GM21423 (cell line): Measurements from ENCODE around the gene LPP.

Source experiments
- ATAC-seq: cut with Tn5 transposase; IDR thresholded peaks from one replicate; pipeline ENCODE4 v1.9.1; 2021; ENCODE audit warnings: mild to moderate bottlenecking, moderate library complexity; ENCODE audit not compliant: unreplicated experiment

The LPP gene

DNA sequence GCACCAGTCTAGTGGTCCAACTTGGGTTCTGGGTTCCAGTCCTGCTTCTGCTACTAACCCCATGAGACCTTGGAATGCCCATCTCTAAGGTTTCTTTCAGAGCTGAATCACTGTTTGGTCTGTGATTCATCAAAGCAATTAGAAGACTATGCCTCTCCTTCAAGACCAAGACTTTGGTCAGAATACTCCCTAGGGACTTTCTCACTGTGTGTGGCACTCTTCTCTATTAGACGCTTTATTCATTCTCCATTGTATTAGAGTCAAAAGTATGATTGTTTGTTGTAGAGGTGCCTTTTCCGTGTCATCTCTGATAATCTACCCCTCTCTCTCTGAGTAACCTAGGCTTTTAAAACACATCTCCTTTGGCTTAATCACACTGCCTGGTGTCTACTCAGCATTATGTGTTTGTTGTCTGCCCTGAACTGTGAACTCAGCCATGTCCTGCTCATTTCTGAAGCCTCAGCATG lies 90.5 kb downstream of the LPP start:
- ATAC-seq: no peak

DNA sequence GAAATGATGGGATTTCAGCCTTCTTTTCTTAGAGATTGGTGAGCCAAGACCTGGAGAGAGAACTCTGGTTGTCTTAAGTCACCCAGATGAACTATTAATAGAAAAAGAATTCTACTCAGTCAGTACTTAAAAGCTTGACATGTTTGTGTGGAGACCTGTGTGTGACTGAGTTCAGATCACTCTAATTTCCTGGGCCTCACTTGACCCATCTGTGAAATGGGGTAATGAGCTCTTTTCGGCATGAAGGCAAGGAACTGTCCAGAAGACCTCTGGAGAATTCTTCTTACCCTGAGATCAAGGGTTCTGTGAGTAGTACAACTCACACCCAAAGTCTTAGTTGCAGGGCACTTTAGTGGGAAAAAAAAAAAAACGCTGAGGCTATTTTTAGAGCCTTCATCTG lies 92.9 kb downstream of the LPP start:
- no peak for ATAC-seq

DNA sequence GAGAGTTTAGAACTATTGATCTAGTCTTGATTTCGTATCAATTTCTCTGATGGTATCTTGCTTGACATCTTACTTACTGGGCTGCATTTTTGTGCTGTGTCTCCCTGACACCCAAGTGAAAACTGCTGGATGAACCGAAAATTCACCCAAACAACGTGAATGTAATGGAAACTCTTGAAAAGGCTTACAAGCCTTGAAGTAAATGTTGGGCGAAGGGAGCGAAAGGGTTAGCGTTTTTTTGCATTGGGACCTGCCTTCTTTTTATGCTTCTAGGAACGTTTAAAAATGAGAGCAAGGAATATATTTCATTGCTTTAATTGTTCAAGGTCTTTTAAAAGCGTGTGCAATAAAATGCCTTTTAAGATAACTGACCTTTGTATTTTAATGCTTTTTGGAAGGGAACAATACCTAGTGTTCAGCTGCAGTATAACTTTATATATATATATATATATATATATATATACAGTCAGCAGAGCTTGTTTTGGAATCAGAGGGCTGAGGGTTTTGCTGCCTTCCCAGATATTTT lies 94.1 kb downstream of the LPP start:
- ATAC-seq: no peak

DNA sequence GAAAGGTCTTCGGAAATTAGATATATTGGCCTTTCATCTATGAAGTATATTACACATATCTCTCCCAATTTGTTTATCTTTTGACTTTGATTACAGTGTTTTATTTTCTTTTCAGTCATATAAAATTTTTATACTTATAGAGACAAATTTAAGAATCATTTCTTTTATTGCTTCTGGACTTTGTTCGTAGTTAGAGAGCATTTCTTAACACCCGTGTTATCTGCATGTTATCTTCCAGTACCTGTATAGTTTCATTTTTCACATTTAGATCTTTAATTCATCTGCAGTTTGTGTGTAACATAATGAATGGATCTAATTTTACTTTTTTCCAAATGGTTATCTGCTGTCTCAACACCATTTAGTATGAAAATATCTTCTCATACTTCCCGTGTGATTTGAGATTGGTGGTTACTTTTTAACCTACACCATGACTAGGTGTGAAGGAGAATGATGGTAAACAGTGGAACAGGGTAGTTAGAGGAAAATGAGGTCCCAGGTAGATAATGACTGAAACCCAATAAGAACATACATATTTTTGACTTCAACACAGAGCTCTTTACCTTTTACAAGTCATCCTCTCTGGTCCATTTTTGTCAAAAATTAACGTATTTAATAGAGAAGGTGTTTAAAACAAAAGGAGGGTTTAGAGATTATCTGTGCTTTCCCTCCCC lies 99.3 kb downstream of the LPP start:
- ATAC-seq: no peak

DNA sequence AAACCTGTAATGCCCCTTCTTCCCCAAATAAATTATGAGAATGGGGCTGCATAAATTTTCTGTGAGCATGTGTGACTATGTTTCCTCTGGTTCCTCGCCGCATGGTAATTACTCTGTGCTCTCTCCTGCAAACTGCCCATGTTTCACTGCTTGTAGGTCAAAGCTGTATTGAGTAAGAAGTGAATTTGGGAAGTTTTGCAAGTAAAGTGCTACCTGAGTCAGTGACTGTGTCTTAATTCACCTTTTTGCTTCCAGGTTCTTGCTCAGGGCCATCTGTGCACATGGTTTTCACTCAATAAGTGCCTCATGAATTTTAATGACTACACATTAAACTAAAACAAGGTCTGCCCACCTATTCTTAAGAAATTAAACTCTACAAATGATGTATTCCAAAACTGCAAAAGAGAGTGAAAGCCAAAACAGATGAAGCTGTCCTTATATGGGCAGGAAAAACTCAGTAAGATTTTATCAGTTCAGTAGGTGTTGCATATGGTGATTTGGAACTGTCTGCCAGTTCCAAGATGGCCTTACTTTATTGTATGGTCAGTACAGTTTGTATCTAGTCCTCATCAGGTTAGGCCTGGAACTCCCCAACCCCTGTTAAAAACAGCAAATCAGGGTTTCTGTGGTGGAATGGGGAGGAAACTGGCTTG lies 100.0 kb downstream of the LPP start:
- no peak for ATAC-seq

DNA sequence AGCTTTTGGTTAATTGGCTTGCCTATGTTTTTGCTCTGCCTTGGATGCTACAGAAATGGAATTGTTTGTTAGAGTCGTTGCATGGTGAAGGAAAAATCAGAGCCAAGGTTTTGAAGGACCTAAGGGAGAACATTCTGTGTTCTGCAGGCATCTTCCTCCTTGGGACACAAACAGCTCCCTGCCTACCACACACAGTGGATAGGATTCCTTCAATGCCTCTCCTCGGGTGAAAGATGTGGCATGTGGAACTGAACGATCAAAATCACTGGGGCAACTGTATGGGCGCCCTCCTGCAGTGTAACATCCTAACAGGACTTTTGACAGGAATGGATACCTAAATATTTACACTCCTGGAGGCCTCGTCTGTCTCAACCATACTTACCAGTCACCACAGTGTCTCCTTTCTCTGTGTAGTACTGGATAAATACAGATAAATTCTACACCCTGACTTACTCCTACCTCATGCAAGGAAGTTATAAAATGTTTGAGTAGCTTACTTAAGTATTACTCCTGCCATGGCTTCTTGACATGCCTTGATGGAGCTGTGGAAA lies 100.6 kb downstream of the LPP start:
- ATAC-seq: no peak

DNA sequence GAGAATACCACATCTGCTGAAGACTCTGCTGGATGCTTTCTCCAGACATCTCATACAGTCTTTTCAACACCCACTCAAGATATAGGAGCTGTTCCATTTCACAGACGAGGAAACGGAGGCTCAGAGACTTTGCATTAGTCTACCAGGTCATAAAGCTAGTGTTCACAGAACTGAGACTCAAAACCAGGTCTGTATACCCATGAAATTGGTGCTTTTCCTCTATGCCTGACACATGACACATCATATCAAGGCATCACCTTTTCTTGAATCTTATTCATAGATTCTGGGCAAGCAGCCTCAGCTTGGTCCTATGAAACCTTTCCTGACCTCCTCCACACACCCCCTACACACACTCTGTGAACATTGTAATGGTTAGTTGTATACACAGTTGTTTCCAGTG lies 101.2 kb downstream of the LPP start:
- no peak for ATAC-seq

DNA sequence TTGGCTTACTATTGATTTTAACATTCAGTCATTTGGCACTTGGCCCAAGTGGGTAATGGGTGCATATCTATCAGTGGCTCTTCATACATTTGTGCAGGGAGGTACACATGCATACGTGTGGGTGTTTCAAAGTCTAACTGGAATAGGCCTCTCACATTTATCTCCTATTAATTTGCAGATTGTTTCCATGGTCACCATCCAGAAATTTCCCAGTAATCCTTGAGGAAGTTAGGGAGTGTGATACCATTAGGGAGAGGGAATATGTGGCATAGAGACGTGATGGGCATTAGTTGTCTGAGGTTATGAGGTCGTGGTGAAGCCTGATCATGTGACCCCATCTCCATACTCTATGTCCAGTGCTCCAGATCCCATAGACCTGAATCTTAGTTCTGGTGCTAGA lies 102.8 kb downstream of the LPP start:
- no peak for ATAC-seq

DNA sequence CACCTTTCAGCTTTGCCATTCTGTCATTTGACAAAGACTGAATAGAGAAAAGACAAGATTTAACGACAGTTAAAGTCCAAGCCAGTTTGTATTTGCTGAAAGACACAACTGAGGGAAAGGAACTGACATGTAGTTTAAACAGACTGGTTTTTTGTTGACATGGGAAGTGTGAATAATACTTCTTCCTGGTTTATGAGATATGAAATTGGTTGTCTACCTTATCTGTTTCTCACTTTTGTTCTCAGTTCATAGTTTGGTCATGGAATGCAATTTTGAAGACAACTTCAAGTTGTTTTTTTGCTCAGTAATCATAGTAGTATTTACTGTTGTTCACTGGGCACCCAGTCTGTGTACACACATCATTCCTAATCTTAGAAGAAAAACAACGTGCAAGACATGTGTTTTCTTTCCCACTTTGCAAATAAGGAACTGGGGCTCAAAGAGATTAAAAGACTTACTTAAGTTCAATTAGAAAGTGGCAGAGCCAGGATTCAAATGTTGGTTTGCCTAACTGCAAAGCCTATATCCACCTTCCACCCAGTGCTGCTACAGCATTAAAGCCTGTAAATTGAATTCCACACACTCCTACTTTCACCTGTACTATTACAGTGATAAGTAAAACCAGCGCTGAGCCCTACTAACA lies 103.5 kb downstream of the LPP start:
- no peak for ATAC-seq

DNA sequence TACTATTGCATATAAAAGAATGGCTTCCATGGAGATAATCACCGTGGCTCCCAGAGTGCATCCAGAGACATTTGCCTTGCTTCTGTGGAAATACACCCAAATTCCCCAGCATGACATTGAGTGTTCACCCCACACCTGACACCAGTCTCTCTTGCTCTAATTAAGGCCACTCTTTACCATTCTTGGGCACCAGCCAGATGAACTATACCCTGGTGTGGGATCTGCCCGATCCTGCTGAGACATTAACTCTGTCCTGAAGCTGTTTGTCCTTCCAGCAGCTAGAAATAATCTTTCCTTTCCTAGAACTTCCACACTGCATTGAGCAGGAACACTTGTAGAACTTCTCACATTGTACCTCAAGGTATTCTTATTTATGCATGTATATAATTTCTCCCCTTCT lies 105.2 kb downstream of the LPP start:
- no peak for ATAC-seq

DNA sequence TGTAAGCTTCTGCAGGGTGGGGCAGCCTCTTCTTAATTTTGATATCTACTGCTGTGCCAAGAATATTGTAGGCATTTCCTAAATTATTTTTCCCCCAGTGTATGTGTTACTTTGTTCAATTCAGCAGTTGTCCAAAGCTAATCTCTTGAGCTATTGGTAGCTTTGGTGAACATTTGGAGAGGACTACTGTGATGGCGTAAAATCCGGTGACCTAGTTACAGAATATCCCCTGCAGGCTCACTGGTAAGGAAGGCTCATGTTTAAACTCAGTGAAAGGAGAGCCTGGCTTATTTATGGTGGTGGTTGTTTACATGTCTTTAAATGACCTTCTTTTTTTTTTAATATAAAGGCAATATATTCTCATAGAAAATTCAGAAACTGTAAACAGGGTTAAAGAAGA lies 105.6 kb downstream of the LPP start:
- no peak for ATAC-seq

DNA sequence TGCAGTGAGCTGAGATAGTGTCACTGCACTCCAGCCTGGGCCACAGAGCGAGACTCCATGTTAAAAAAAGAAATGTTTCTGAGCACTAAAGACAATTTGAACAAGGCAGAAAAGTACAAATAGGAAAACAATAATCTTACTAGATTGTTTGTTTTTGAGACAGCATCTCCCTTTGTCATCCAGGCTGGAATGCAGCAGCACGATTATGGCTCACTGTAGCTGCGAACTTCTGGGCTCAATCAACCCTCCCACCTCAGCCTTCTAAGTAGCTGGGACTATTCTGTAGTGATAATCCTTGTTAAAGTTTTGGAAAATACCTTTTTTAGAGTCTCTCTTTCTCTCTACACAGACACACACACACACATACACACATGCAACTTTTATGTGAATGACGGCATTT lies 107.1 kb downstream of the LPP start:
- ATAC-seq: no peak

DNA sequence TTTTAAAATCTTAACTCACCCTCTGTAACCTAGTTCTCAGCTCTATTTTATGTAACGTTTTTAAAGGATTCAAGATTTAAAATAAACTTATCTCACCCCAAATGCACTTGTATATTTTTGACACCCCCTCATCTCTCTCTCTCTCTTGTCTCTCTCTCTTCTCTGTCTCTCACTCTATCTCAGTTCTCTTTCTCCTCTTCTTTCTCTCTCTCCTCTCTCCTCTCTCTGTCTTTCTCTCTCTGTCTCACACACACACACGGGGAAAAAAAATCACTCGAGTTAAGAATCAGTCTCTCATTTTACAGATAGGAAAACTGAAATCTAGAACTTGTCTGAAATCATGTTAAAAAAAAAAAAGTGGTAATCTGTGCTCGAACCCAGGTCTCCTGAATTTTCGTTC lies 108.5 kb downstream of the LPP start:
- ATAC-seq: no peak

DNA sequence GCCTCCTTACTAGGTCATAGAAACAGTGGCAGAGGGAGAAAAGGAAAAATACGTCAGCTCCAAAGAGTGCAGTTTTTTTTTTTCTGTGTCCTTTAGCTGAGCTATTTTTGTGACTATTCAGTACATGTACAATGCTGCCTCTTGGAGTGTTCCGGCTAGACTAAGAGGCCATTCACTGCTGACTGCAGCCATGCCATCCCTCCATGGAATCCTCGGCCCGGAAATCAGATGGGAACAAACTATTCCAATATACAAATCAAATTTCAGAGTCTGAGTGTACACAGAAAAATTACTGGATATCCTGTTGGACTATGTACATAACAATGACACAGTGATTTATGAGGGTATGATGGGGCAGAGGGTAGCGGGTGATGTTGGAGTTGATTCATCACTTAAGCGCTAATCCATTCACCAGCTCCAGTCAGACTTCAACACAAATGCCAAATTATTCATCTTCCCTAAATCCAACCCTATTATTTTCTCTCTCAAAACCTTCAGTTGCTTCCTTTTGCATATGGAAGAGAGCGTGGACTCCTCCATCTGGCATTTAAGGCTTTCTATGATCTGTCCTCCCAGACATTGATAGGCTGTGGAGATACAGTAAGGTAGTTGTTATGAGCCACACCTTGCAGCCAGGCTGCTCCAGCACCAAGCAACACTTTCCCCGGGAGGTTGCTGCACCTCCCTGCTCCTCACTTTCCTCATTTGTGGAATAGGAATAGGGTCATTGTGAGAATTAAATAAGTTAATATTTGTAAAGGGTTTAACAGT lies 109.1 kb downstream of the LPP start:
- ATAC-seq: no peak

DNA sequence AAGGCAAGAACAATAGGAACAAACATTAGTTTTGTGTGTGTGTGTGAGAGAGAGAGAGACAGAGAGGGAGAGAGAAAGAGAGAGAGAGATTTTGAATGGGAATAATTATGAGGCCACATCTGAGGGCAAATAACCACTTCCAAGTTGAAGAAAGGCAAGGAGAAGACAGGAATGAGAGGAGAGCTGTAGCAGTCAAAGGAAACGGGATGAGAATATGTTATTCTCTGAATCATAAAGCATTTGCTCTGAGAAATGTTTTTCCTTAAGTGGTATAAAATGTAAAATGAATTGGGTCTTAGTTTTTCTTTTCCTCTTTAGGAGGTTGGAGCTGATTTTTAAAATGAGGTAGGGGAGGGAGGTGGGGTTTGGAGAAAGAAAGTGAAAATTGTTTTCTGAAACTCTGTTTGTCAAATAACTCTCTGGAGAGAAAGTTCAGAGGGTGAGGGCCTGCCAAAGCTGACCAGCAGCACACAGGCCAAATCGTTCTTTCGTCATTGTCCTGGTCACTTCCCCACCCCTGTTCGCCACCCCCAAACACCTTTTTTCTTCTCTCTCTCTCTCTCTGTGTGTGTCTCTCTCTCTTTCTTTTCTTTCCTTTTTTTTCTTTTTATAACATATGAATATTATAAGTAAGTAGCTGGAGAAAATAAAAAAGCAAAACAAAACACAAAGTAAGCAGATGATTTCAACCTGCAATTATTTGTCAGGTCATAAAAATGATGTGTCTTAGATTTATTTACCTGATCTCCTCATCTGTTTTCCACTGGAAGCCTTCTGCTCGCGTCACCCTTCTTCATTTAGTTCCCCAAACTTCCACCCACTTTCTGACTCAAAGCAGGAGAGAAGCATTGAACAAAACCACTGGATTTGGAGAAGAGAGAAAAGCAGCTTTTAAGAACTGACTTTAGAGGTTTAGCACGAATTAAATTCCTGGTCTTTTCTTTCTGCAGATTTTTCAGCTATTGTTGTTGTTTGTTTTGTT lies 110.6 kb downstream of the LPP start:
- ATAC-seq: no peak

DNA sequence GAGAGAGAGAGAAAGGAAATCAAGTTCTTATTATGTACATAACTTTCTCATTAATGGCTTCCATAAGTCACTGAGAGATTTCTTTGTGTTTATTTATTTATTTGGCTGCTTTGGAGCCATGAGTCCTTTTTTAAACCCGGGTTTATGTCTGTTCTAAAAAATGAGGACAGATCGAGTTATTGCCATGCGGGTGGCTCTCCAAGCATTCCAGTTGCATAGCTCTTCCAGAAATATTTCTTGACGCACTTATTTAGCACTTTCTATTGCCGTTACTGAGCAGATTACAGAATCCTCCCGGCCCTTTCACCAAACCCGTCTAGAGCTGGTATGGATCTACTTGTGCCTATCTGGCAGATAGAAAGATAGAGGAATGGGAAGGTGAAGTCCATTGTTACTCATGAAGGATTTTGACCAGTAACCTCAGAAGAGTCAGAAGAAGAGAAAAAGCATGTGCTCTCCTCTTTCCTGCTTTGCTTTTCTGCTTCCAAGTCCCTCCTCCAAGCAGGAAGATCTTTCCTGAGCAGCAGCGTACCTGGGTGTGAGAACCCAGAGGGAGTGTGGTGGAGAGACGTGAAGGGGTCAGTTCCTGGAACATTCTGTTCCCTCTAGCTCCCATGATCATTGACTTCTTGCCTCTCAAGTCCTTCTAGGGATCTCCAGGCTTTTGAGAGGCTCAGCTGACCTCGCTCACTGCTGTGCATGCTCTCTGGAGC lies 112.8 kb downstream of the LPP start:
- ATAC-seq: no peak

DNA sequence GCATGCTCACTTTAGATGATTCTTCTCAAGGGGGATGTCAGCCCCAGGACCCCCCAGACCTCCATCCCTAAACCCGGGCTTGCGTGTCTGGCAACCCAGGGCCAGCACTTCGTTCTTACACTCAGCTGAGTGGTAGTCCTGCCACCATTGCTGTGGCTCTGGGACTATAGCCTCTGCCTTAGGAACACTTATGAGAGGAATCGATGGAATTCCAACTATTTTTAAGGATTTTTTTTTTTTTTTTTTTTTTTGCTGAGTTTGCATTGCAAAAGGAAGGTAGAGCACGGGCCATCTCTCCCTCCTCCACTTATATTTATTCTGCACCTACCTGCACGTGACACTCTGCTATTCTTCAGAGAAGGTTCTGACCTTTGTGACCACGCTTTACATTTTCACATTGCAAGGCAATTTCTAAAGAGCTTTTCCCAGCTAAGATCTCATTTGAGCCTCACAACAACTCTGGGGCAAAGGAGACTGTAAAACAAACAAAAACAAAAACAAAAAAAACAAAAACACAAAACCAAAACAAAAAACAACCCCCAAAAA lies 113.9 kb downstream of the LPP start:
- no peak for ATAC-seq

DNA sequence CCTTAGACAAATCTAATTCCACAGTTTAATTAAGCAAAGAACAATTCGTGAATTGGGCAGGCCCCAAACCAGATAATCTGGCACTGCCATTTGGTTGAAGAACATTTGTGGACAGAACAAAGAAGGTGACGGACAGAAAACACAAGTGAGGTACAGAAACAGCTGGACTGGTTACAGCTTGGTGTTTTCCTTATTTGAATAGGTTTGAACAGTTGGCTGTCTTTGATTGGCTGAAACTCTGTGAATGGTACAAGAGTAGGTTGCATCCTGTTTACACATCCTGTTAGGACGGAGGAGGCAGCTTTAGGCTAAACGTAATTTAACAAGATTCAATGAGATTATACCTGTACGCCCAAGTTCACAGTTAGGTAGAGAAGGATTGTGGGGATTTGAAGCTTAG lies 114.4 kb downstream of the LPP start:
- ATAC-seq: no peak

DNA sequence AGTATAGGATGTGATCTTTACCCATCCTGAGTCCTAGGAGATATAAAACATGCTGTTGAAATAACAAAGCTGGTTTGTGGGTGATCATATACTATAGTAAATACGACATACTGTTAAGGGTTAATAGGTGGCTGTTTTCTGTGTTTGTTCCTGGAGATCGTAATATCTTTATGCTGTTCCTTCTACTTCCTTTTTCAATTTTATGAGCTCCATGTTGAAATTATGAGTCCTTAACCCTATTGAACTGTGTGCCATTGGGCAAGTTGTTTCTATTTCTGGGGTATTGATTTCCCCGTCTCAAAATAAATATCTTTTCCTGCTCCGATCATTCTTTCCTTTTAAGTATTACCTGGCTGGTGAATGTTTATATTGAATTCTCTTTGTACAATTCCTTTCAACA lies 115.1 kb downstream of the LPP start:
- no peak for ATAC-seq
